Amygdala (tissue), 56 donors: ENCODE measurements around the gene GEMIN7.
A peak's percentile ranks its signal among the peaks of the same experiment; 100 is the strongest.

ENCODE experiments used
- DNase-seq, 56 donors: peaks; one replicate each; lab custom pipeline; 2025; lab: John Stamatoyannopoulos, UW

Gene GEMIN7

GRCh38 chr19:45082170-45082569 is 3.1 kb downstream of the GEMIN7 start:
- DNase-seq = no peak

- DNase-seq = no peak
These were observed 7.4 kb downstream of the GEMIN7 start for GRCh38 chr19:45086480-45086879.

GRCh38 chr19:45087531-45087930 is 8.5 kb downstream of the GEMIN7 start:
- no peak for DNase-seq

GRCh38 chr19:45090034-45090433 is 11.0 kb downstream of the GEMIN7 start:
- no peak for DNase-seq

- no peak for DNase-seq
These were observed 11.5 kb downstream of the GEMIN7 start for GRCh38 chr19:45090606-45091005.

- DNase-seq = peak; percentile 57 to 99 (median 97)
These were observed 12.2 kb downstream of the GEMIN7 start for GRCh38 chr19:45091031-45091923.

GRCh38 chr19:45092747-45093678 is 14.0 kb downstream of the GEMIN7 start, which contains the start of gene PPP1R37:
Gene PPP1R37 (plus strand): TSS chr19:45093179. CDS start chr19:45093326, 147 bp downstream.
- peak; percentile 23 to 93 (median 85) for DNase-seq

- no peak for DNase-seq
These were observed 15.1 kb downstream of the GEMIN7 start for GRCh38 chr19:45094137-45094536.

GRCh38 chr19:45094707-45095106 is 15.6 kb downstream of the GEMIN7 start:
- DNase-seq = no peak

- DNase-seq = no peak
These were observed 16.7 kb downstream of the GEMIN7 start for GRCh38 chr19:45095496-45096413.

GRCh38 chr19:45096700-45097099 is 17.6 kb downstream of the GEMIN7 start:
- DNase-seq = no peak

- no peak for DNase-seq
These were observed 18.4 kb downstream of the GEMIN7 start for GRCh38 chr19:45097450-45097775.

GRCh38 chr19:45097776-45098520 is 18.9 kb downstream of the GEMIN7 start:
- peak in 34 of 56 donors; percentile 27 to 72 (median 54) for DNase-seq

- DNase-seq = peak in 52 of 56 donors; percentile 17 to 86 (median 62)
These were observed 19.7 kb downstream of the GEMIN7 start for GRCh38 chr19:45098521-45099466.

- DNase-seq = peak in 11 of 56 donors; percentile 17 to 76 (median 33)
These were observed 20.6 kb downstream of the GEMIN7 start for GRCh38 chr19:45099467-45100191.

- DNase-seq = no peak
These were observed 21.1 kb downstream of the GEMIN7 start for GRCh38 chr19:45100201-45100600.

- no peak for DNase-seq
These were observed 21.8 kb downstream of the GEMIN7 start for GRCh38 chr19:45100846-45101252.
